ENCODE measurements around the gene GGTA1. TPM values are rescaled to one million over a fixed set of nuclear protein-coding genes. Genes with fewer than 3 reads are reported as not detected.

The GGTA1 gene
- polyA plus RNA-seq, 2 donors, result 24.2 to 26.5 TPM

GRCh38 chr9:121486043-121486442, 13.6 kb downstream of the GGTA1 start:
- H3K27me3 ChIP-seq (ENCODE audit: control insufficient read depth in 1 of 2, insufficient read depth in 2 of 2, low read length in 2 of 2), result no peaks in the 10 kb centered on the region
- H3K4me3 ChIP-seq (ENCODE audit: low read depth in 1 of 2, low read length in 2 of 2), result no peak overlapping the region
- H3K9me3 ChIP-seq (ENCODE audit: control insufficient read depth in 2 of 2, insufficient read depth in 1 of 2, low read depth in 1 of 2, low read length in 1 of 2), result no peaks in the 10 kb centered on the region
- H3K27ac ChIP-seq (ENCODE audit: low read depth in 2 of 2, low read length in 1 of 2), result peak overlapping the region; percentile 85 to 95
- WGBS, 2 donors, result 78% methylated on average over 4 of the region's 4 CpGs
- peaks cover 2 to 19% of the 10 kb centered on the region in 2 donors for H3K4me1 ChIP-seq (ENCODE audit: control insufficient read depth in 2 of 2, insufficient read depth in 2 of 2, low read length in 1 of 2)
- no peaks in the 10 kb centered on the region for H3K36me3 ChIP-seq (ENCODE audit: control insufficient read depth in 2 of 2, insufficient read depth in 2 of 2, low read length in 1 of 2)

GRCh38 chr9:121485623-121486022, 14.0 kb downstream of the GGTA1 start:
- H3K27me3 ChIP-seq (ENCODE audit: control insufficient read depth in 1 of 2, insufficient read depth in 2 of 2, low read length in 2 of 2), result no peaks in the 10 kb centered on the region
- peak overlapping the region; percentile 85 to 95 for H3K27ac ChIP-seq (ENCODE audit: low read depth in 2 of 2, low read length in 1 of 2)
- WGBS, 2 donors, result 85 to 87% methylated on average over 4 of the region's 4 CpGs
- H3K4me1 ChIP-seq (ENCODE audit: control insufficient read depth in 2 of 2, insufficient read depth in 2 of 2, low read length in 1 of 2), result peaks cover 2 to 19% of the 10 kb centered on the region in 2 donors
- no peaks in the 10 kb centered on the region for H3K9me3 ChIP-seq (ENCODE audit: control insufficient read depth in 2 of 2, insufficient read depth in 1 of 2, low read depth in 1 of 2, low read length in 1 of 2)
- H3K4me3 ChIP-seq (ENCODE audit: low read depth in 1 of 2, low read length in 2 of 2), result no peak overlapping the region
- no peaks in the 10 kb centered on the region for H3K36me3 ChIP-seq (ENCODE audit: control insufficient read depth in 2 of 2, insufficient read depth in 2 of 2, low read length in 1 of 2)

GRCh38 chr9:121484651-121485446, 14.8 kb downstream of the GGTA1 start:
- H3K36me3 ChIP-seq (ENCODE audit: control insufficient read depth in 2 of 2, insufficient read depth in 2 of 2, low read length in 1 of 2), result no peaks in the 10 kb centered on the region
- H3K27me3 ChIP-seq (ENCODE audit: control insufficient read depth in 1 of 2, insufficient read depth in 2 of 2, low read length in 2 of 2), result no peaks in the 10 kb centered on the region
- H3K27ac ChIP-seq (ENCODE audit: low read depth in 2 of 2, low read length in 1 of 2), result peak overlapping the region; percentile 85 to 95
- H3K9me3 ChIP-seq (ENCODE audit: control insufficient read depth in 2 of 2, insufficient read depth in 1 of 2, low read depth in 1 of 2, low read length in 1 of 2), result no peaks in the 10 kb centered on the region
- peaks cover 2 to 16% of the 10 kb centered on the region in 2 donors for H3K4me1 ChIP-seq (ENCODE audit: control insufficient read depth in 2 of 2, insufficient read depth in 2 of 2, low read length in 1 of 2)
- H3K4me3 ChIP-seq (ENCODE audit: low read depth in 1 of 2, low read length in 2 of 2), result no peak overlapping the region
- WGBS, 2 donors, result 38 to 52% methylated on average over 11 of the region's 11 CpGs

- Histone ChIP-seq H3K36me3 (ENCODE audit: control insufficient read depth in 2 of 2, insufficient read depth in 2 of 2, low read length in 1 of 2) (no peaks in the 10 kb centered on the region), H3K27ac (ENCODE audit: low read depth in 2 of 2, low read length in 1 of 2) (peak overlapping the region; percentile 93 to 96), H3K9me3 (ENCODE audit: control insufficient read depth in 2 of 2, insufficient read depth in 1 of 2, low read depth in 1 of 2, low read length in 1 of 2) (no peaks in the 10 kb centered on the region), H3K4me3 (ENCODE audit: low read depth in 1 of 2, low read length in 2 of 2) (no peak overlapping the region), H3K4me1 (ENCODE audit: control insufficient read depth in 2 of 2, insufficient read depth in 2 of 2, low read length in 1 of 2) (peaks cover 2 to 22% of the 10 kb centered on the region in 2 donors), H3K27me3 (ENCODE audit: control insufficient read depth in 1 of 2, insufficient read depth in 2 of 2, low read length in 2 of 2) (no peaks in the 10 kb centered on the region)
- whole genome bisulfite sequencing, 2 donors, result 43 to 48% methylated on average over 7 of the region's 7 CpGs
Measured at GRCh38 chr9:121483473-121484031, 16.1 kb downstream of the GGTA1 start.

- 44 to 56% methylated on average over 5 of the region's 5 CpGs for WGBS, 2 donors
- H3K36me3 ChIP-seq (ENCODE audit: control insufficient read depth in 2 of 2, insufficient read depth in 2 of 2, low read length in 1 of 2), result no peaks in the 10 kb centered on the region
Measured at GRCh38 chr9:121483049-121483448, 16.6 kb downstream of the GGTA1 start.

GRCh38 chr9:121478816-121479676, 20.6 kb downstream of the GGTA1 start:
- Histone ChIP-seq H3K4me3 (ENCODE audit: low read depth in 1 of 2, low read length in 2 of 2) (no peak overlapping the region), H3K27ac (ENCODE audit: low read depth in 2 of 2, low read length in 1 of 2) (peak overlapping the region; percentile 53 to 54), H3K27me3 (ENCODE audit: control insufficient read depth in 1 of 2, insufficient read depth in 2 of 2, low read length in 2 of 2) (no peaks in the 10 kb centered on the region), H3K4me1 (ENCODE audit: control insufficient read depth in 2 of 2, insufficient read depth in 2 of 2, low read length in 1 of 2) (peaks cover 2 to 20% of the 10 kb centered on the region in 2 donors), H3K9me3 (ENCODE audit: control insufficient read depth in 2 of 2, insufficient read depth in 1 of 2, low read depth in 1 of 2, low read length in 1 of 2) (no peaks in the 10 kb centered on the region), H3K36me3 (ENCODE audit: control insufficient read depth in 2 of 2, insufficient read depth in 2 of 2, low read length in 1 of 2) (no peaks in the 10 kb centered on the region)
- 38 to 49% methylated on average over 8 of the region's 8 CpGs for WGBS, 2 donors

More at GRCh38 chr9:121483049-121483448, 16.6 kb downstream of the GGTA1 start:
- Histone ChIP-seq H3K4me3 (ENCODE audit: low read depth in 1 of 2, low read length in 2 of 2) (no peak overlapping the region), H3K27ac (ENCODE audit: low read depth in 2 of 2, low read length in 1 of 2) (peak overlapping the region; percentile 93 to 96), H3K27me3 (ENCODE audit: control insufficient read depth in 1 of 2, insufficient read depth in 2 of 2, low read length in 2 of 2) (no peaks in the 10 kb centered on the region), H3K9me3 (ENCODE audit: control insufficient read depth in 2 of 2, insufficient read depth in 1 of 2, low read depth in 1 of 2, low read length in 1 of 2) (no peaks in the 10 kb centered on the region), H3K4me1 (ENCODE audit: control insufficient read depth in 2 of 2, insufficient read depth in 2 of 2, low read length in 1 of 2) (peaks cover 2 to 26% of the 10 kb centered on the region in 2 donors)

GRCh38 chr9:121476156-121476555, 23.5 kb downstream of the GGTA1 start:
- peak overlapping the region; percentile 79 to 85 for H3K27ac ChIP-seq (ENCODE audit: low read depth in 2 of 2, low read length in 1 of 2)
- no peak overlapping the region for H3K4me3 ChIP-seq (ENCODE audit: low read depth in 1 of 2, low read length in 2 of 2)
- 60 to 68% methylated on average over 5 of the region's 5 CpGs for WGBS, 2 donors
- H3K36me3 ChIP-seq (ENCODE audit: control insufficient read depth in 2 of 2, insufficient read depth in 2 of 2, low read length in 1 of 2), result no peaks in the 10 kb centered on the region
- peaks cover 0 to 20% of the 10 kb centered on the region in 2 donors for H3K4me1 ChIP-seq (ENCODE audit: control insufficient read depth in 2 of 2, insufficient read depth in 2 of 2, low read length in 1 of 2)
- no peaks in the 10 kb centered on the region for H3K9me3 ChIP-seq (ENCODE audit: control insufficient read depth in 2 of 2, insufficient read depth in 1 of 2, low read depth in 1 of 2, low read length in 1 of 2)
- H3K27me3 ChIP-seq (ENCODE audit: control insufficient read depth in 1 of 2, insufficient read depth in 2 of 2, low read length in 2 of 2), result no peaks in the 10 kb centered on the region

- Histone ChIP-seq H3K27ac (ENCODE audit: low read depth in 2 of 2, low read length in 1 of 2) (no peak overlapping the region), H3K9me3 (ENCODE audit: control insufficient read depth in 2 of 2, insufficient read depth in 1 of 2, low read depth in 1 of 2, low read length in 1 of 2) (no peaks in the 10 kb centered on the region), H3K27me3 (ENCODE audit: control insufficient read depth in 1 of 2, insufficient read depth in 2 of 2, low read length in 2 of 2) (no peaks in the 10 kb centered on the region), H3K4me3 (ENCODE audit: low read depth in 1 of 2, low read length in 2 of 2) (no peak overlapping the region), H3K4me1 (ENCODE audit: control insufficient read depth in 2 of 2, insufficient read depth in 2 of 2, low read length in 1 of 2) (peaks cover 0 to 18% of the 10 kb centered on the region in 2 donors), H3K36me3 (ENCODE audit: control insufficient read depth in 2 of 2, insufficient read depth in 2 of 2, low read length in 1 of 2) (no peaks in the 10 kb centered on the region)
- 79 to 83% methylated on average over 10 of the region's 10 CpGs for WGBS, 2 donors
Measured at GRCh38 chr9:121474231-121474947, 25.3 kb downstream of the GGTA1 start.

- 34 to 54% methylated on average over 6 of the region's 6 CpGs for WGBS, 2 donors
- Histone ChIP-seq H3K36me3 (ENCODE audit: control insufficient read depth in 2 of 2, insufficient read depth in 2 of 2, low read length in 1 of 2) (no peaks in the 10 kb centered on the region), H3K27ac (ENCODE audit: low read depth in 2 of 2, low read length in 1 of 2) (no peak overlapping the region), H3K27me3 (ENCODE audit: control insufficient read depth in 1 of 2, insufficient read depth in 2 of 2, low read length in 2 of 2) (no peaks in the 10 kb centered on the region), H3K4me1 (ENCODE audit: control insufficient read depth in 2 of 2, insufficient read depth in 2 of 2, low read length in 1 of 2) (peaks cover 0 to 13% of the 10 kb centered on the region in 2 donors), H3K9me3 (ENCODE audit: control insufficient read depth in 2 of 2, insufficient read depth in 1 of 2, low read depth in 1 of 2, low read length in 1 of 2) (no peaks in the 10 kb centered on the region), H3K4me3 (ENCODE audit: low read depth in 1 of 2, low read length in 2 of 2) (no peak overlapping the region)
Measured at GRCh38 chr9:121473229-121473628, 26.4 kb downstream of the GGTA1 start.

Measured in esophagus (tissue), 2 donors.